GM12878 (cell line): Measurements from ENCODE around the gene KCNK4. TPM values are rescaled to one million over a fixed set of nuclear protein-coding genes. Genes with fewer than 3 reads are reported as not detected.

ENCODE experiments used
- ATAC-seq: fragments of 200-7000 bp; cut with Tn5 transposase; 3 replicates; pipeline ENCODE4 v1.9.1; 2020; ENCODE audit warnings: mild to moderate bottlenecking, moderate library complexity
- BruUV-seq: library from RNA; stranded (reverse); fragments of 400-500 nt; replicated peaks from 2 replicates; lab custom pipeline; 2021; lab: Mats Ljungman, UMichigan
- CTCF ChIA-PET: fragments of 300-600 bp; sonication (Branson Sonifier 250); formaldehyde crosslinking; extraction: SDS; loops from one replicate; lab custom pipeline; 2021; ENCODE audit warnings: inconsistent platforms; lab: Yijun Ruan, JAX
- POLR2A ChIA-PET: fragments of 350-600 bp; formaldehyde crosslinking; extraction: SDS; loops from one replicate; lab custom pipeline; 2021; ENCODE audit warnings: inconsistent platforms; lab: Charles Lee
- RAD21 ChIA-PET: fragments of 300-600 bp; sonication (Branson Sonifier 250); formaldehyde crosslinking; loops from one replicate; lab custom pipeline; 2023; ENCODE audit warnings: antibody characterized with exemption; ENCODE audit not compliant: unreplicated experiment; lab: Charles Lee
- SMC1A ChIA-PET: fragments of 300-600 bp; sonication (Branson Sonifier 250); formaldehyde crosslinking; loops from one replicate; lab custom pipeline; 2023; ENCODE audit not compliant: unreplicated experiment, uncharacterized antibody; lab: Charles Lee
- DNase-seq: peaks from one replicate; pipeline ENCODE4 v3.0.0-alpha.2; 2011; ENCODE audit warnings: low read depth, low spot score
- FAIRE-seq: peaks from 3 replicates; lab custom pipeline; 2011; peaks lifted over from hg19 to GRCh38; lab: Jason Lieb, UNC
- H2AFZ ChIP-seq: 2 replicates; pipeline ENCODE4 v1.6.0; 2011; ENCODE audit warnings: low read depth, low read length, control low read depth; ENCODE audit not compliant: control insufficient read depth
- H3K27ac ChIP-seq: 2 replicates; pipeline ENCODE4 v1.5.1; 2011; ENCODE audit warnings: control low read depth; ENCODE audit not compliant: control insufficient read depth, insufficient read depth
- H3K27me3 ChIP-seq, 2 experiments: replicated peaks in 1 of 2; 2 replicates each; pipeline versions ENCODE4 v1.6.0 to v1.6.1; 2011; ENCODE audit warnings: low read length in 1 of 2; ENCODE audit not compliant: control insufficient read depth in 2 of 2, insufficient read depth in 2 of 2
- H3K36me3 ChIP-seq, 2 experiments: 2 replicates each; pipeline ENCODE4 v1.5.1; 2011; ENCODE audit warnings: low read length in 1 of 2; ENCODE audit not compliant: control insufficient read depth in 2 of 2, insufficient read depth in 2 of 2
- H3K4me1 ChIP-seq: 2 replicates; pipeline ENCODE4 v1.6.1; 2011; ENCODE audit warnings: mild to moderate bottlenecking, low read length, moderate library complexity, mixed read lengths; ENCODE audit not compliant: control insufficient read depth, insufficient read depth
- H3K4me2 ChIP-seq: 2 replicates; pipeline ENCODE4 v1.6.0; 2011; ENCODE audit warnings: control low read depth; ENCODE audit not compliant: control insufficient read depth, insufficient read depth
- H3K4me3 ChIP-seq: fragments of 200-600 bp; sonication (generic); 2 replicates; pipeline ENCODE4 v1.5.1; 2016
- H3K79me2 ChIP-seq: 2 replicates; pipeline ENCODE4 v1.6.0; 2011; ENCODE audit warnings: low read length; ENCODE audit not compliant: control insufficient read depth, insufficient read depth
- H3K9ac ChIP-seq: 2 replicates; pipeline ENCODE4 v1.8.0; 2011; ENCODE audit warnings: low read length, control low read depth, mixed read lengths; ENCODE audit not compliant: control insufficient read depth, insufficient read depth
- H3K9me3 ChIP-seq: replicated peaks from 3 replicates; pipeline ENCODE4 v1.5.1; 2011; ENCODE audit warnings: mild to moderate bottlenecking, low read length; ENCODE audit not compliant: control insufficient read depth, insufficient read depth
- H4K20me1 ChIP-seq: 2 replicates; pipeline ENCODE4 v1.6.0; 2011; ENCODE audit not compliant: control insufficient read depth, insufficient read depth
- HDGF ChIP-seq: fragments of 450-650 bp; IDR thresholded peaks from 2 replicates; pipeline ENCODE4 v1.6.1; 2016; ENCODE audit warnings: antibody characterized with exemption
- IKZF1 ChIP-seq: fragments of 450-650 bp; conservative IDR thresholded peaks from 2 replicates; pipeline ENCODE4 v1.6.1; 2017; ENCODE audit warnings: antibody characterized with exemption, mild to moderate bottlenecking
- NR2C1 ChIP-seq: fragments of 450-650 bp; IDR thresholded peaks from 2 replicates; pipeline ENCODE4 v1.6.1; 2017; ENCODE audit warnings: antibody characterized with exemption, mild to moderate bottlenecking, moderate library complexity
- POLR2A ChIP-seq: IDR thresholded peaks from 2 replicates; pipeline ENCODE4 v1.6.1; 2011; ENCODE audit warnings: low read depth, mild to moderate bottlenecking, low read length
- RAD21 ChIP-seq: IDR thresholded peaks from 2 replicates; pipeline ENCODE4 v1.6.1; 2011; ENCODE audit warnings: mild to moderate bottlenecking, low read depth, low read length, moderate library complexity; ENCODE audit not compliant: insufficient read depth
- TCF12 ChIP-seq: IDR thresholded peaks from 2 replicates; pipeline ENCODE4 v1.6.1; 2011; ENCODE audit warnings: low read depth, mild to moderate bottlenecking, low read length
- ZBED1 ChIP-seq: IDR thresholded peaks from 2 replicates; pipeline ENCODE4 v1.6.1; 2016; ENCODE audit warnings: borderline replicate concordance
- ZBTB33 ChIP-seq: fragments of 450-650 bp; IDR thresholded peaks from 2 replicates; pipeline ENCODE4 v1.6.1; 2017; ENCODE audit warnings: mild to moderate bottlenecking
- WGBS: methylation state at CpG from one replicate; pipeline ENCODE4 v1.1.6; 2016; ENCODE audit warnings: low lambda C conversion rate; ENCODE audit not compliant: insufficient replicate concordance, insufficient coverage; ENCODE audit errors: missing lambda C conversion rate; 5-methylcytosine and 5-hydroxymethylcytosine counted together
- in situ Hi-C: fragments of 300-500 bp; cut with MboI; formaldehyde crosslinking; loops from 9 replicates; pipeline ENCODE4 v1.14.3; 2018; ENCODE audit warnings: mixed read lengths
- intact Hi-C: fragments of 100-400 bp; cut with micrococcal nuclease; formaldehyde crosslinking; loops from one replicate; pipeline ENCODE4 v1.14.2; 2022; ENCODE audit not compliant: unreplicated experiment
- polyA plus RNA-seq, 11 experiments: library from polyadenylated mRNA; depleted of rRNA in 4 of 11; unstranded in 6 of 11; stranded (reverse) in 5 of 11; fragments of >200 nt; fragmentation: Nextera tagmentation in 4 of 11; fragmentation: Illumina TruSeq in 1 of 11; extraction: Ambion mirVana in 4 of 11; extraction: Trizol in 1 of 11; gene quantifications; 1 replicate in 1 of 11; 2 replicates in 10 of 11; pipeline versions ENCODE4 v1.2.1 to v1.2.3, GENCODE V29; 2011 to 2016; ENCODE audit warnings: inconsistent platforms in 2 of 11, missing spikeins in 2 of 11, low read depth in 1 of 11
- total RNA-seq, 4 experiments: library from RNA; depleted of rRNA in 3 of 4; stranded (reverse); fragments of >200 nt in 3 of 4; fragmentation: Illumina TruSeq in 1 of 4; extraction: Trizol in 1 of 4; gene quantifications; 2 replicates each; pipeline versions ENCODE4 v1.2.1 to v1.2.3, GENCODE V29; 2013 to 2021
- TF ChIP-seq, protein P1 (sequence below): fragments of 450-650 bp; formaldehyde crosslinking; IDR thresholded peaks from 2 replicates; pipeline ENCODE4 v1.4.0; 2020; ENCODE audit warnings: mild to moderate bottlenecking, moderate library complexity
- TF ChIP-seq, protein P2 (sequence below): fragments of 450-650 bp; IDR thresholded peaks from 2 replicates; pipeline ENCODE4 v1.6.1; 2017; ENCODE audit warnings: antibody characterized with exemption, mild to moderate bottlenecking, moderate library complexity

KCNK4 gene
- total and polyA plus RNA-seq, 10 of the 15 experiments (the other 5 are each of a cell fraction or from before 2014, with no cell fraction given): 0.04 TPM; not detected in 9

DNA sequence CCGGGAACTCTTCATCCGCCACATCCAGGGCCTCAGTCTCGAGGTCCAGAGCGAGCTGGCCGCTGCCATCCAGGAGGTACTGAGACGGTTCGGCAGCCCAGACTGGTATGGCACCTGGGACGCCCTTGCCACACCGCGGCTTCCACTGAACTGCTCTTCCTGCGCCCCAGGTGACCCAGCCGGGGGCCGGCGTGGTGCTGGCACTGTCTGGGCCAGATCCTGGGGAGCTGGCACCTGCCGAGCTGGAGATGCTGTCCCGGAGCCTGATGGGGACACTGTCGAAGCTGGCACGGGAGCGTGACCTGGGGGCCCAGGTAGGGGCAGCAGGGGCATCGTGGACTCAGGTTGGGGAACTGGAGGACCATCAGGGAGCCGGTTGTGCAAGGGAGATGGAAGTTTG lies 50.3 kb downstream of the KCNK4 start (continued):
- TF ChIP-seq, protein P1, sequence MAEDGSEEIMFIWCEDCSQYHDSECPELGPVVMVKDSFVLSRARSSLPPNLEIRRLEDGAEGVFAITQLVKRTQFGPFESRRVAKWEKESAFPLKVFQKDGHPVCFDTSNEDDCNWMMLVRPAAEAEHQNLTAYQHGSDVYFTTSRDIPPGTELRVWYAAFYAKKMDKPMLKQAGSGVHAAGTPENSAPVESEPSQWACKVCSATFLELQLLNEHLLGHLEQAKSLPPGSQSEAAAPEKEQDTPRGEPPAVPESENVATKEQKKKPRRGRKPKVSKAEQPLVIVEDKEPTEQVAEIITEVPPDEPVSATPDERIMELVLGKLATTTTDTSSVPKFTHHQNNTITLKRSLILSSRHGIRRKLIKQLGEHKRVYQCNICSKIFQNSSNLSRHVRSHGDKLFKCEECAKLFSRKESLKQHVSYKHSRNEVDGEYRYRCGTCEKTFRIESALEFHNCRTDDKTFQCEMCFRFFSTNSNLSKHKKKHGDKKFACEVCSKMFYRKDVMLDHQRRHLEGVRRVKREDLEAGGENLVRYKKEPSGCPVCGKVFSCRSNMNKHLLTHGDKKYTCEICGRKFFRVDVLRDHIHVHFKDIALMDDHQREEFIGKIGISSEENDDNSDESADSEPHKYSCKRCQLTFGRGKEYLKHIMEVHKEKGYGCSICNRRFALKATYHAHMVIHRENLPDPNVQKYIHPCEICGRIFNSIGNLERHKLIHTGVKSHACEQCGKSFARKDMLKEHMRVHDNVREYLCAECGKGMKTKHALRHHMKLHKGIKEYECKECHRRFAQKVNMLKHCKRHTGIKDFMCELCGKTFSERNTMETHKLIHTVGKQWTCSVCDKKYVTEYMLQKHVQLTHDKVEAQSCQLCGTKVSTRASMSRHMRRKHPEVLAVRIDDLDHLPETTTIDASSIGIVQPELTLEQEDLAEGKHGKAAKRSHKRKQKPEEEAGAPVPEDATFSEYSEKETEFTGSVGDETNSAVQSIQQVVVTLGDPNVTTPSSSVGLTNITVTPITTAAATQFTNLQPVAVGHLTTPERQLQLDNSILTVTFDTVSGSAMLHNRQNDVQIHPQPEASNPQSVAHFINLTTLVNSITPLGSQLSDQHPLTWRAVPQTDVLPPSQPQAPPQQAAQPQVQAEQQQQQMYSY: no peak

- ATAC-seq: peak; percentile 78
- H2AFZ ChIP-seq: no peak overlapping the region
- 45% methylated on average over 42 of the region's 55 CpGs for WGBS
- H3K27ac ChIP-seq: no peak overlapping the region
- DNase-seq: no peak
- intact Hi-C loops: no loop called here
- no peak overlapping the region; the same call in 1 of the 2 replicates for H3K9ac ChIP-seq
- H3K4me1 ChIP-seq: peaks cover 24% of the 10 kb centered on the region
- H3K79me2 ChIP-seq: peaks cover 24% of the 10 kb centered on the region
- POLR2A ChIA-PET: interaction anchor here (0.6 to 2.3 kb wide), 8 partner anchors 11 to 437 kb away, joined by 3 to 17 read pairs (median 3); partner anchors contain the start of genes PRDX5, SF1 and TRMT112
- no peaks in the 10 kb centered on the region for H3K27me3 ChIP-seq
- SMC1A ChIA-PET: interaction anchor here (0.6 to 3.9 kb wide), 9 partner anchors 7 to 396 kb away, joined by 3 to 28 read pairs (median 3); partner anchors contain the start of genes PRDX5 and TRMT112
- CTCF ChIA-PET: interaction anchor here (0.6 to 14.7 kb wide), 12 partner anchors 10 to 108 kb away, joined by 3 to 228 read pairs (median 7); partner anchors contain the start of genes ESRRA, PRDX5 and TRMT112
- H3K36me3 ChIP-seq: peaks cover 8 to 13% of the 10 kb centered on the region in 2 experiments; a peak in 3 of 4 replicates
- RAD21 ChIA-PET: interaction anchor here (0.9 to 3.9 kb wide), 6 partner anchors 10 to 70 kb away, joined by 3 to 53 read pairs (median 12); partner anchors contain the start of genes PRDX5 and TRMT112
- no peaks in the 10 kb centered on the region; the same call in 1 of the 2 replicates for H4K20me1 ChIP-seq
- H3K4me2 ChIP-seq: peak overlapping the region; percentile 100
- no TSS peak for BruUV-seq
- no peaks in the 10 kb centered on the region for H3K9me3 ChIP-seq
- FAIRE-seq: no peak
- H3K4me3 ChIP-seq: peak overlapping the region; percentile 45; the same call in 1 of the 2 replicates
- in situ Hi-C loops: no loop called here
- TF ChIP-seq HDGF (0 out of 2 replicates have a peak, but pooled peaks have one; percentile 8), ZBED1 (no peak), TCF12 (peak; percentile 65; the same call in 1 of the 2 replicates), NR2C1 (peak; percentile 55), POLR2A (peak; percentile 47; the same call in 1 of the 2 replicates), ZBTB33 (peak; percentile 62; the same call in 1 of the 2 replicates), RAD21 (peak; percentile 23; the same call in 1 of the 2 replicates), IKZF1 (0 out of 2 replicates have a peak, but pooled peaks have one; percentile 35)
- TF ChIP-seq, protein P2, sequence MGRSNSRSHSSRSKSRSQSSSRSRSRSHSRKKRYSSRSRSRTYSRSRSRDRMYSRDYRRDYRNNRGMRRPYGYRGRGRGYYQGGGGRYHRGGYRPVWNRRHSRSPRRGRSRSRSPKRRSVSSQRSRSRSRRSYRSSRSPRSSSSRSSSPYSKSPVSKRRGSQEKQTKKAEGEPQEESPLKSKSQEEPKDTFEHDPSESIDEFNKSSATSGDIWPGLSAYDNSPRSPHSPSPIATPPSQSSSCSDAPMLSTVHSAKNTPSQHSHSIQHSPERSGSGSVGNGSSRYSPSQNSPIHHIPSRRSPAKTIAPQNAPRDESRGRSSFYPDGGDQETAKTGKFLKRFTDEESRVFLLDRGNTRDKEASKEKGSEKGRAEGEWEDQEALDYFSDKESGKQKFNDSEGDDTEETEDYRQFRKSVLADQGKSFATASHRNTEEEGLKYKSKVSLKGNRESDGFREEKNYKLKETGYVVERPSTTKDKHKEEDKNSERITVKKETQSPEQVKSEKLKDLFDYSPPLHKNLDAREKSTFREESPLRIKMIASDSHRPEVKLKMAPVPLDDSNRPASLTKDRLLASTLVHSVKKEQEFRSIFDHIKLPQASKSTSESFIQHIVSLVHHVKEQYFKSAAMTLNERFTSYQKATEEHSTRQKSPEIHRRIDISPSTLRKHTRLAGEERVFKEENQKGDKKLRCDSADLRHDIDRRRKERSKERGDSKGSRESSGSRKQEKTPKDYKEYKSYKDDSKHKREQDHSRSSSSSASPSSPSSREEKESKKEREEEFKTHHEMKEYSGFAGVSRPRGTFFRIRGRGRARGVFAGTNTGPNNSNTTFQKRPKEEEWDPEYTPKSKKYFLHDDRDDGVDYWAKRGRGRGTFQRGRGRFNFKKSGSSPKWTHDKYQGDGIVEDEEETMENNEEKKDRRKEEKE: no peak
Measured at GRCh38 chr11:64341851-64342791, 51.0 kb downstream of the KCNK4 start.
